ENCODE measurements around the gene BTBD2.

Gene BTBD2

DNA sequence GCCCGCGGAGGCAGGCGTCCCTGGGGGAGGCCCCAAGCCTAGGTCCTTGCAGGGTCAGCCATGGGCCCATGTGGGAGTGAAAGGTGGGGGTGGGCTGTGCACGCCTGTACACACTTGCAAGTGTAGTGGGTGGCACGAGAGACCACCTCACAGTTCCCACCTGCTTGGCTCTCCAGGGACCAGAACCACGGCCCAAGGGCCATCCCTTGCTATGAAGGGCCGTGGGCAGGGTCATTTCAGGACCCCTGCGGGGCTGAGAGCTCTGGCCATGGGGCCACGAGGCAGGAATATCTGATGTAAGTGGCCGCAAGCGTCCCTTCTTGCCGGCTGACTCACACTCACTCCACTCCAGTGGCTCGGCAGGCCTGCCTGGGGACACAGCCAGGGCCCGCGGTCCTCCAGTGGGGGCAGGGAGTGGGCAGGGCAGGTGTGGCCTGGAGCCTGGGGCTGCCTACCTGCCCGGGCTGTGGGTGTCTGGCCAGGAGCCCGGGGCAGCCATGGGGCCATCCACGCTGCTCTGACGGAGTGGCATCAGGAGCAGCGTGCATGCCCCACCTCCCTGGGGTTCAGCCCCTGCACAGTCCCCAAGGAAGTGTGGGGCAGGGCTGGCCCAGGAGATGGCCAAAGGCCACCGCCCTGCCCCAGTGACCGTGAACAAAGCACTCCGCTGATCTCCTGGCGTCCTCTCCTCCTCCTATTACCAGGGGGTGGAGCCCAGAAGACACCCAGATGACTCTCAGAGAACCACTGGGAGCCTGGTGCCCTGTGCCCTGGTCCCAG lies 44.1 kb upstream of the BTBD2 start:
- Histone ChIP-seq H3K9me3 (ENCODE audit: low read depth, low read length) (no peaks in the 10 kb centered on the region), H3K27ac (peak overlapping the region; percentile 96), H3K4me3 (no peak overlapping the region), H3K9ac (ENCODE audit: insufficient read length) (peak overlapping the region; percentile 20), H3K36me3 (ENCODE audit: insufficient read depth, low read length) (no peaks in the 10 kb centered on the region)
- TF ChIP-seq FOXP2 (optimal IDR thresholded peaks at IDR 0.05; ENCODE audit: control extremely low read depth, extremely low read length, insufficient read depth), result no peak
- TF ChIP-seq POLR2AphosphoS5 (IDR thresholded peaks at IDR 0.05; ENCODE audit: borderline replicate concordance, low read depth, low read length), result no peak
- TF ChIP-seq EZH2 (IDR thresholded peaks at IDR 0.05), result no peak
- DNase-seq (ENCODE audit: low read depth, low spot score), result no peak

DNA sequence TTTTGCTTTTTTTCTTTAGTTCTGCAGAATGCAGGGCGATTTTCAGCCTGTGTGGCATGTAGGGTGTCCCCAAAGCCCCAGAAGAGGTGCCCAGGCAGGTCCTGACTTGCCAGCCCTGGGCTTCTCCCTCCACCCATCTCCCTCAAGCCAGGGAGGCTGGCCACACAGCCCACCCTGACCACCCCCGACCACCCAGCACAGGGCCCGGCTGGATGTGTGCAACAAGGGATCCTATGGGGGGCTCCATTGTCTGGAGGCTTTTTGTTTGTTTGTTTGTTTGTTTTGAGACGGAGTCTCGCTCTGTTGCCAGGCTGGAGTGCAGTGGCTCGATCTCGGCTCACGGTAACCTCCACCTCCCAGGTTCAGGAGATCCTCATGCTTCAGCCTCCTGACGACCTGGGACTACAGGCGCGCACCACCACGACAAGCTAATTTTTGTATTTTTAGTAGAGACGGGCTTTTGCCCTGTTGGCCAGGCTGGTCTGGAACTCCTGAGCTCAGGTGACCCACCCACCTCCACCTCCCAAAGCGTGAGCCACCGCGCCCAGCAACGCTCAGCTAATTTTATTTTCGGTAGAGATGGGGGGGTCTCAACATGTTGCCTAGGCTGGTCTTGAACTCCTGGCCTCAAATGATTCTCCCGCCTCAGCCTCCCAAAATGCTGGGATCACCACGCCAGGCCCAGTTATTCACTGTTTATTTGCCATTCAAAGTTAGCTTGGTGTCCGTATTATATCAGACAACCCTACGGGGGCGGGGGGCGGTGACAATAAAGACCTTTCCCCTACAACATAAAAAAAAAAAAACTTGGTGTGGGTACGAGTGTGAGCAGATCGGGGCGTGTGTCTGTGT lies 43.3 kb upstream of the BTBD2 start:
- no peaks in the 10 kb centered on the region for H3K9me3 ChIP-seq (ENCODE audit: low read depth, low read length)
- DNase-seq (ENCODE audit: low read depth, low spot score), result no peak
- TF ChIP-seq FOXP2 (optimal IDR thresholded peaks at IDR 0.05; ENCODE audit: control extremely low read depth, extremely low read length, insufficient read depth) (no peak), EZH2 (IDR thresholded peaks at IDR 0.05) (no peak), POLR2AphosphoS5 (IDR thresholded peaks at IDR 0.05; ENCODE audit: borderline replicate concordance, low read depth, low read length) (no peak)
- no peaks in the 10 kb centered on the region for H3K36me3 ChIP-seq (ENCODE audit: insufficient read depth, low read length)
- no peak overlapping the region for H3K4me3 ChIP-seq
- H3K9ac ChIP-seq (ENCODE audit: insufficient read length), result no peak overlapping the region
- H3K27ac ChIP-seq, result peak overlapping the region; percentile 88

DNA sequence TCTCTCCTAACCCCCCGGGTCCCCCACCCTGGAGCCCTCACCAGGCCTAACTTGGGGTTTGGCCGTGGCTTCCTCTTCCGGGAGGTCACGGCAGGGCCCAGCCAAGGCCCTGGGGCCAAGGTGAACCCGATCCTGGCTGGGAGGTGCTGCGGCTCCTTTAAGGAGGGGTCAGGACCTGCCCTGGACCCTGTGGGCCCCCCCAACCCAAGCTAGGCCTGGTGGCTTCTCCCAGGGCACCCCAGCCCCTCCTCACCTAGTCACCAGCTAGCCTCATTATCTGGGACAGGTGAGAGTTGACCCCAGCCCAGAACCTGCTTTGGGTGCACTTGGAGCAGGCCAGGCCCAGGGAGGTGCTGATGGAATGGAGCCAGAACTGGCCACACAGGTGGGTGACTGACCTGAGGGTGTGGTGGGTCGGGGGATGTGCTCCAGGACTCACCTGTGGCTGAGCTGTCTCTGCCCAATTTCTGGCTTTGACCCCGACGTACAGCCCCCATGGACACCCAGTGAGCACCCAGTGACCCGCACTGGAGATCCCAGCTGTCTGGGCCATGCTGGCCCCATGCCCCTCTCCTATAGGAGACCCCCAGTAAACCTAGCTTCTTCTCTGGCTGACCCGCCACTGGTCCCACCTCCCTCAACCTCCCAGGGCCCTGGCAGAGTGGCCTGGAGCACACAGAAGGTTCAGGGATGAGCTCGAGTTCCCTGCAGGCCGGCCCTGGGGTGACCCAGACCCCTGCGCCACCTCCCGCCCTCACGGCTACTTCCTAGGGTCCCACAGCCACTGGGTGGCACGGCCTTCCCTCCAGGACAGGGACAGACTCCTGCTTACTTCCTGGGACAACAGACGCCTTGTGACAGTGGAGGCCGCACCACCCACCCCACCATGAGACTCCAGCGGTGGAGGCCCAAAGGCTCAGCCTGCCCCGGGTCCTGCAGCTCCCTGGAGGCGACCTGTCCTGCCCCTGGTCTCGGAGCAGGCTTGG lies 42.3 kb upstream of the BTBD2 start:
- Histone ChIP-seq H3K27ac (peak overlapping the region; percentile 88), H3K9ac (ENCODE audit: insufficient read length) (no peak overlapping the region), H3K4me3 (no peak overlapping the region), H3K36me3 (ENCODE audit: insufficient read depth, low read length) (no peaks in the 10 kb centered on the region), H3K9me3 (ENCODE audit: low read depth, low read length) (no peaks in the 10 kb centered on the region)
- no peak for DNase-seq (ENCODE audit: low read depth, low spot score)
- TF ChIP-seq POLR2AphosphoS5 (IDR thresholded peaks at IDR 0.05; ENCODE audit: borderline replicate concordance, low read depth, low read length) (no peak), EZH2 (IDR thresholded peaks at IDR 0.05) (no peak), FOXP2 (optimal IDR thresholded peaks at IDR 0.05; ENCODE audit: control extremely low read depth, extremely low read length, insufficient read depth) (no peak)

DNA sequence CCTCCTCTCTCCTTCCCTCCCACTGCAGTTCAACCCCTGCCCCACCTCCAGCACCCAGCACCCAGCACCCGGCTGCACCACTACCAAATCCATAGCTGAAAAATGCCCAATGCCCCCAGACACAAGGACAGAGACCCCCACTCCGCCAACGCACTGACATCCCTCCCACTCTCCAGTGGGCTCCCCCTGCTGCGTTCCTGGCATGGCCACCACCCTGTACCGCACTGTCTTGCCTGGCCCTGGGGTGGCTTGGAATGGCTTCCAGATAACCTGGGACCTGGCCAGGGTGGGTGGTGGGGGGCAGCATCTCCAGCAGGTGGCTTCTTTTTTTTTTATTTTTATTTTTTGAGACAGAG lies 41.3 kb upstream of the BTBD2 start:
- no peaks in the 10 kb centered on the region for H3K9me3 ChIP-seq (ENCODE audit: low read depth, low read length)
- no peak for TF ChIP-seq POLR2AphosphoS5 (IDR thresholded peaks at IDR 0.05; ENCODE audit: borderline replicate concordance, low read depth, low read length)
- TF ChIP-seq FOXP2 (optimal IDR thresholded peaks at IDR 0.05; ENCODE audit: control extremely low read depth, extremely low read length, insufficient read depth), result no peak
- no peak for TF ChIP-seq EZH2 (IDR thresholded peaks at IDR 0.05)
- DNase-seq (ENCODE audit: low read depth, low spot score), result no peak
- no peak overlapping the region for H3K9ac ChIP-seq (ENCODE audit: insufficient read length)
- no peaks in the 10 kb centered on the region for H3K36me3 ChIP-seq (ENCODE audit: insufficient read depth, low read length)
- no peak overlapping the region for H3K4me3 ChIP-seq
- H3K27ac ChIP-seq, result no peak overlapping the region

DNA sequence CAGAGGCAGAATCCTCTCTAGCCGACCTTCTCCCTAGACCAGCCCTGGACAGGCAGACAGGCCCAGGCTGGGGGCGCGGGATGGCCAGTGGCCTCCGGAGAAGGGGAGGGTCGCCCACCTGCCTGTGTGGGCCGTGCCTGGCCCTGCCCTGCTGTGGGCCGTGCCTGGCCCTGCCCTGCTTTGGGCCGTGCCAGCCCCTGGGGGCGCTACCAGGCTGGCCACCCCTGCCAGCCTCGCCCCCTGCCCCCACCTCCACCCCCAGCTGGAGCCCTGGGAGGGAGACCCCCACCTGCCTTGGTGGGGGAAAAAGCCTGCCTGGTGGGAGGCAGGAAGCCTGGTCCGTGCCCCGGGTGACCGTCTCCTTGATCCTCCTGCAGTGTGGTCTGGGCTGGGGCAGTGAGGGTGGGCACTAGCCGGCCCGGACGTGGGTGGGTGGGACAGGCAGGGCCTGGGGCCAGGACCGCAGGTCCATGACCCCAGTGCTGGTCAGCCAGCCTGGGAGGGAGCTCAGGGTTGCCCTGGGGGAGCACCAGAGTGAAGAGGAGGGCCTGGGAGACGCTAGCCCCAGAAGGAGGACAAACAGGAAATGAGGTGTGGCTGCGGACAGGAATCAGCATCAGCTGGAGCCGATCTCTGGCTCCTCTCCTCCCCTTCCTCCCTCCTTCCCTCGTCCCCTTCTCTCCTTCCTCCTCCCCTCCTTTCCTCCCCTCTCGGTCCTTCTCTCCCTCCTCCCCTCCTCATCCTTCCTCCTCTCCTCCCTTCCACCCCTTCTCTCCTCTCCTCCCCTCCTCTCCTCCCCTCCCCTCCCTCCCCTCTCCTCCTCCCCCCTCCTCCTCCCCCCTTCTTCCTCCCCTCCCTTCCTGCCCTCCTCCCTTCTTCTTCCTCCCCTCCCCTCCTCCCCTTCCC lies 40.7 kb upstream of the BTBD2 start:
- Histone ChIP-seq H3K9ac (ENCODE audit: insufficient read length) (no peak overlapping the region), H3K36me3 (ENCODE audit: insufficient read depth, low read length) (no peaks in the 10 kb centered on the region), H3K9me3 (ENCODE audit: low read depth, low read length) (no peaks in the 10 kb centered on the region), H3K27ac (peak overlapping the region; percentile 9; the same call in 1 of the 2 replicates), H3K4me3 (no peak overlapping the region)
- TF ChIP-seq POLR2AphosphoS5 (IDR thresholded peaks at IDR 0.05; ENCODE audit: borderline replicate concordance, low read depth, low read length) (no peak), EZH2 (IDR thresholded peaks at IDR 0.05) (no peak), FOXP2 (optimal IDR thresholded peaks at IDR 0.05; ENCODE audit: control extremely low read depth, extremely low read length, insufficient read depth) (no peak)
- no peak for DNase-seq (ENCODE audit: low read depth, low spot score)

DNA sequence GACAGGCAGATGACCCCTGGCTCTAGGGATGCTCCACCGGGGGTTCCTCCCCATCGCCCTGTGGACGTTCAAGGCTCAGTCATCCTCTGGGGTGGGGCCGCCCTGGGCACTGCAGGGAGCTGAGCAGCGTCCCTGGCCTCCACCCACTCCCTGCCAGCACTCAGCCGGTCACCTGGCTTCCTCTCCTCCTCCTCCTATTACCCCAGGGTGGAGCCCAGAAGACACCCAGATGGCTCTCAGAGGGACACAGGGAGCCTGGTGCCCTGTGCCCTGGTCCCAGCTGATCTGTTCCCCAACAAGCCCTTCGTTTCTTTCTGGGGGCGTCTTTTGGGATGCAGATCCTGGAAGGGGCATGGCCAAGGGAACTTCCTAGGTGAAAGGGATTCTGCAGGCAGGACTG lies 39.2 kb upstream of the BTBD2 start:
- H3K27ac ChIP-seq, result no peak overlapping the region
- H3K36me3 ChIP-seq (ENCODE audit: insufficient read depth, low read length), result no peaks in the 10 kb centered on the region
- H3K9me3 ChIP-seq (ENCODE audit: low read depth, low read length), result no peaks in the 10 kb centered on the region
- DNase-seq (ENCODE audit: low read depth, low spot score), result no peak
- no peak overlapping the region for H3K4me3 ChIP-seq
- no peak for TF ChIP-seq EZH2 (IDR thresholded peaks at IDR 0.05)
- no peak for TF ChIP-seq POLR2AphosphoS5 (IDR thresholded peaks at IDR 0.05; ENCODE audit: borderline replicate concordance, low read depth, low read length)
- TF ChIP-seq FOXP2 (optimal IDR thresholded peaks at IDR 0.05; ENCODE audit: control extremely low read depth, extremely low read length, insufficient read depth), result no peak
- no peak overlapping the region for H3K9ac ChIP-seq (ENCODE audit: insufficient read length)

Measured in SK-N-MC (cell line).